HepG2 (cell line): ENCODE data around the gene RHBDF2. TPM values are rescaled to one million over a fixed set of nuclear protein-coding genes. Genes with fewer than 3 reads are reported as not detected.

Experiments used
- ATAC-seq: fragments of 200-7000 bp; cut with Tn5 transposase; 3 replicates; pipeline ENCODE4 v1.9.1; 2020; ENCODE audit warnings: mild to moderate bottlenecking, moderate library complexity
- BruUV-seq: library from RNA; stranded (reverse); fragments of 400-500 nt; replicated peaks from 2 replicates; lab custom pipeline; 2021; lab: Mats Ljungman, UMichigan
- CTCF ChIA-PET: fragments of 300-600 bp; formaldehyde crosslinking; extraction: SDS; loops from one replicate; lab custom pipeline; 2021; ENCODE audit warnings: low total read pairs, inconsistent platforms, low intra/inter-chr PET ratio; lab: Yijun Ruan, JAX
- POLR2A ChIA-PET: fragments of 350-600 bp; sonication (Branson Sonifier 250); formaldehyde crosslinking; loops from one replicate; lab custom pipeline; 2020; ENCODE audit warnings: antibody characterized with exemption, inconsistent platforms; lab: Yijun Ruan, JAX
- DNase-seq: peaks from one replicate; pipeline ENCODE4 v3.0.0-alpha.2; 2015; ENCODE audit warnings: low spot score
- FAIRE-seq: peaks from 3 replicates; lab custom pipeline; 2011; peaks lifted over from hg19 to GRCh38; lab: Jason Lieb, UNC
- H2AFZ ChIP-seq: one replicate; pipeline ENCODE4 v1.6.1; 2011; ENCODE audit warnings: low read length, inconsistent platforms
- H3K27ac ChIP-seq: fragments of 300-600 bp; 3 replicates; pipeline ENCODE4 v1.8.0; 2011; ENCODE audit warnings: mixed run types, mild to moderate bottlenecking, mixed read lengths, low read length, inconsistent platforms; ENCODE audit not compliant: insufficient read depth; ENCODE audit errors: extremely low read length
- H3K27me3 ChIP-seq, 2 experiments: fragments of 200-600 bp in 1 of 2; 2 replicates in 1 of 2; 3 replicates in 1 of 2; pipeline versions ENCODE4 v1.6.0 to v1.8.0; 2011; ENCODE audit warnings: low read length in 2 of 2, mild to moderate bottlenecking in 2 of 2, moderate library complexity in 2 of 2, inconsistent platforms in 1 of 2; ENCODE audit not compliant: insufficient read depth in 2 of 2, control insufficient read depth in 1 of 2
- H3K36me3 ChIP-seq, 2 experiments: fragments of 200-600 bp in 1 of 2; replicated peaks in 1 of 2; 2 replicates in 1 of 2; 3 replicates in 1 of 2; pipeline versions ENCODE4 v1.5.1 to v1.8.0; 2011; ENCODE audit warnings: low read length in 2 of 2, inconsistent platforms in 1 of 2; ENCODE audit not compliant: insufficient read depth in 2 of 2, control insufficient read depth in 1 of 2
- H3K4me1 ChIP-seq: 2 replicates; pipeline ENCODE4 v1.5.1; 2012; ENCODE audit warnings: low read length, inconsistent platforms; ENCODE audit not compliant: insufficient read depth
- H3K4me2 ChIP-seq: 2 replicates; pipeline ENCODE4 v1.6.0; 2011; ENCODE audit warnings: low read depth, low read length, inconsistent platforms
- H3K4me3 ChIP-seq, 3 experiments: fragments of 200-600 bp in 1 of 3; sonication (generic), shearing (Covaris generic) in 1 of 3; replicated peaks in 1 of 3; 2 replicates each; pipeline ENCODE4 v1.5.1; 2011 to 2016; ENCODE audit warnings: low read length in 3 of 3, inconsistent platforms in 2 of 3, low read depth in 2 of 3, mild to moderate bottlenecking in 2 of 3, control low read depth in 1 of 3, mixed read lengths in 1 of 3; ENCODE audit not compliant: insufficient read depth in 1 of 3
- H3K79me2 ChIP-seq: one replicate; pipeline ENCODE4 v1.6.1; 2011; ENCODE audit warnings: low read length, inconsistent platforms; ENCODE audit not compliant: insufficient read depth
- H3K9ac ChIP-seq: 2 replicates; pipeline ENCODE4 v1.6.0; 2011; ENCODE audit warnings: mild to moderate bottlenecking, low read depth, low read length, inconsistent platforms; ENCODE audit not compliant: insufficient read depth
- H3K9me3 ChIP-seq: 2 replicates; pipeline ENCODE4 v1.5.1; 2012; ENCODE audit warnings: mild to moderate bottlenecking, low read length
- H4K20me1 ChIP-seq: 2 replicates; pipeline ENCODE4 v1.6.0; 2011; ENCODE audit warnings: inconsistent platforms, mild to moderate bottlenecking, low read length, moderate library complexity; ENCODE audit not compliant: insufficient read depth
- CTCF ChIP-seq: sonication (generic); formaldehyde crosslinking; IDR thresholded peaks from 2 replicates; pipeline ENCODE4 v1.5.0; 2020; ENCODE audit warnings: mild to moderate bottlenecking, missing genetic modification reagents, moderate library complexity
- FOXK1 ChIP-seq: sonication (generic); formaldehyde crosslinking; IDR thresholded peaks from 2 replicates; pipeline ENCODE4 v1.4.0; 2020; ENCODE audit warnings: low read depth, missing genetic modification reagents, borderline replicate concordance
- GPBP1L1 ChIP-seq: sonication (generic); formaldehyde crosslinking; IDR thresholded peaks from 2 replicates; pipeline ENCODE4 v1.5.0; 2020; ENCODE audit warnings: mild to moderate bottlenecking, missing genetic modification reagents
- HINFP ChIP-seq: sonication (generic); formaldehyde crosslinking; IDR thresholded peaks from 2 replicates; pipeline ENCODE4 v1.4.0; 2020; ENCODE audit warnings: low read depth, mild to moderate bottlenecking, missing genetic modification reagents
- IKZF4 ChIP-seq: sonication (generic); formaldehyde crosslinking; IDR thresholded peaks from 2 replicates; pipeline ENCODE4 v1.5.1; 2020; ENCODE audit warnings: borderline replicate concordance, mild to moderate bottlenecking, low read depth, missing genetic modification reagents; ENCODE audit errors: not compliant biosample characterization
- MAFG ChIP-seq: sonication (generic); formaldehyde crosslinking; IDR thresholded peaks from 2 replicates; pipeline ENCODE4 v1.5.1; 2020; ENCODE audit warnings: mild to moderate bottlenecking, missing genetic modification reagents
- NR0B2 ChIP-seq: sonication (generic); formaldehyde crosslinking; IDR thresholded peaks from 2 replicates; pipeline ENCODE4 v1.4.0; 2020; ENCODE audit warnings: mild to moderate bottlenecking, missing genetic modification reagents
- POLR2AphosphoS5 ChIP-seq: IDR thresholded peaks from 2 replicates; pipeline ENCODE4 v1.6.1; 2012; ENCODE audit warnings: low read depth, low read length
- REPIN1 ChIP-seq: sonication (generic); formaldehyde crosslinking; IDR thresholded peaks from 2 replicates; pipeline ENCODE4 v1.8.0; 2022; ENCODE audit warnings: missing genetic modification reagents, low read depth, mild to moderate bottlenecking, borderline replicate concordance
- SIX1 ChIP-seq: sonication (generic); formaldehyde crosslinking; IDR thresholded peaks from 2 replicates; pipeline ENCODE4 v1.4.0; 2020; ENCODE audit warnings: missing genetic modification reagents, borderline replicate concordance
- U2AF2 ChIP-seq: fragments of 200-400 bp; formaldehyde crosslinking; IDR thresholded peaks from 2 replicates; pipeline ENCODE4 v1.6.1; 2017; ENCODE audit warnings: low read depth, mild to moderate bottlenecking, low read length
- ZFP91 ChIP-seq: sonication (generic); formaldehyde crosslinking; IDR thresholded peaks from 2 replicates; pipeline ENCODE4 v1.9.0; 2022; ENCODE audit warnings: missing genetic modification reagents, mild to moderate bottlenecking, borderline replicate concordance
- ZSCAN25 ChIP-seq: sonication (generic); formaldehyde crosslinking; IDR thresholded peaks from 2 replicates; pipeline ENCODE4 v1.8.0; 2022; ENCODE audit warnings: mild to moderate bottlenecking, missing genetic modification reagents
- WGBS: methylation state at CpG from one replicate; pipeline ENCODE4 v1.1.6; 2017; ENCODE audit warnings: low lambda C conversion rate; 5-methylcytosine and 5-hydroxymethylcytosine counted together
- in situ Hi-C: cut with HindIII; loops from 2 replicates; pipeline ENCODE4 v1.10.0; 2017; ENCODE audit warnings: low pct_unique_long_range_greater_than_20kb; ENCODE audit not compliant: extremely low pct_ligation_motif_present
- intact Hi-C: fragments of 100-400 bp; cut with micrococcal nuclease; formaldehyde crosslinking; loops from one replicate; pipeline ENCODE4 v1.10.0; 2022; ENCODE audit not compliant: unreplicated experiment
- polyA plus RNA-seq, 8 experiments: library from polyadenylated mRNA; depleted of rRNA in 3 of 8; stranded (reverse) in 7 of 8; unstranded in 1 of 8; fragments of >200 nt; fragmentation: Illumina TruSeq in 4 of 8; extraction: Trizol in 4 of 8; gene quantifications; 2 replicates each; pipeline versions ENCODE4 v1.2.1 to v1.2.3, GENCODE V29; 2011 to 2016; ENCODE audit warnings: low read depth in 4 of 8, missing spikeins in 1 of 8, mixed read lengths in 1 of 8; ENCODE audit not compliant: insufficient read depth in 1 of 8
- total RNA-seq, 5 experiments: library from RNA; depleted of rRNA; stranded (reverse); fragments of >200 nt; fragmentation: Illumina TruSeq; extraction: Trizol; gene quantifications; 2 replicates each; pipeline ENCODE4 v1.2.3, GENCODE V29; 2016; ENCODE audit warnings: low read depth in 1 of 5

Gene RHBDF2
- total and polyA plus RNA-seq, 2 of the 13 experiments (the other 11 are each of a cell fraction or from before 2014, with no cell fraction given), result 7.8 to 24.2 TPM

- TF ChIP-seq ZSCAN25 (CRISPR knock-in tag) (peak; percentile 39; the same call in 1 of the 2 replicates), CTCF (CRISPR knock-in tag) (peak; percentile 95)
These were observed 46.0 kb upstream of the RHBDF2 start (continued) for GRCh38 chr17:76547183-76547641.

- in situ Hi-C loops, result no loop called here
- no peak overlapping the region for H3K27ac ChIP-seq
- intact Hi-C loops, result loop anchor here (1.0 kb wide), 1 partner anchor 23 kb away; no protein-coding TSS in a partner anchor
- BruUV-seq, result no TSS peak
- no peak for FAIRE-seq
- H3K36me3 ChIP-seq, result peaks cover 7 to 12% of the 10 kb centered on the region in 2 experiments; a peak in 4 of 5 replicates
- no peak overlapping the region for H3K4me3 ChIP-seq
- H4K20me1 ChIP-seq, result peaks cover 7% of the 10 kb centered on the region; the same call in 1 of the 2 replicates
- peaks cover 57% of the 10 kb centered on the region for H3K4me1 ChIP-seq
- H2AFZ ChIP-seq, result no peak overlapping the region
- DNase-seq, result no peak
- peaks cover 42% of the 10 kb centered on the region for H3K79me2 ChIP-seq
- ChIA-PET CTCF (interaction anchor here (1.0 to 4.4 kb wide), 7 partner anchors 14 to 81 kb away, joined by 3 to 86 read pairs (median 6); no protein-coding TSS in a partner anchor), POLR2A (interaction anchor here (0.8 to 3.1 kb wide), 5 partner anchors 10 to 39 kb away, joined by 3 to 30 read pairs (median 6); no protein-coding TSS in a partner anchor)
- peak overlapping the region; percentile 93 for H3K4me2 ChIP-seq
- H3K27me3 ChIP-seq, result no peaks in the 10 kb centered on the region
- no peak for ATAC-seq
- no peaks in the 10 kb centered on the region for H3K9me3 ChIP-seq
- 90% methylated on average over 11 of the region's 11 CpGs for WGBS
- no peak overlapping the region for H3K9ac ChIP-seq
- TF ChIP-seq MAFG (CRISPR knock-in tag) (no peak), FOXK1 (CRISPR knock-in tag) (no peak), REPIN1 (CRISPR knock-in tag) (no peak), NR0B2 (CRISPR knock-in tag) (0 out of 2 replicates have a peak, but pooled peaks have one; percentile 2), IKZF4 (no peak), HINFP (CRISPR knock-in tag) (no peak), U2AF2 (no peak), POLR2AphosphoS5 (no peak), ZFP91 (CRISPR knock-in tag) (peak; percentile 27; the same call in 1 of the 2 replicates), SIX1 (CRISPR knock-in tag) (0 out of 2 replicates have a peak, but pooled peaks have one; percentile 7), GPBP1L1 (no peak)
These were observed 45.4 kb upstream of the RHBDF2 start for GRCh38 chr17:76546556-76547182.
